A549 treated with AZD2906 at 1 μM for 4 hours (cell line): ENCODE data around the gene CABCOCO1. TPM values are rescaled to one million over a fixed set of nuclear protein-coding genes. Genes with fewer than 3 reads are reported as not detected.

Experiments
- total RNA-seq: library from RNA; stranded (reverse); fragments of 200-300 nt; extraction: Qiagen RNA extraction; gene quantifications from 5 replicates; pipeline ENCODE4 v1.2.3, GENCODE V29; 2022

The CABCOCO1 gene, protein sequence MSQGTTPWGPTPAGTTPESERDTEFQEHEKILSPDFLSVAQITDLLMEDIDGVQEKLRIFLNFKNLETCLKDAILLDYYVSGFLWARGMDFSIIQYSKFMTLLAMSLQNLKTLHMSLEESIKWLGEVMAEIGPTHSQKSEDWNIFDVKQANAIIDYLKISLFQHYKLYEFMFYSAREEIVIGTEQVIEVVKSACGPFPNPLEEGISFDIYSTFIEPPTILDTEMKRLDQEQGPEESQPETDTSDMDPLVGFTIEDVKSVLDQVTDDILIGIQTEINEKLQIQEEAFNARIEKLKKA
- total RNA-seq: 0.16 to 0.50 TPM (median 0.41 TPM) in 5 replicates

DNA sequence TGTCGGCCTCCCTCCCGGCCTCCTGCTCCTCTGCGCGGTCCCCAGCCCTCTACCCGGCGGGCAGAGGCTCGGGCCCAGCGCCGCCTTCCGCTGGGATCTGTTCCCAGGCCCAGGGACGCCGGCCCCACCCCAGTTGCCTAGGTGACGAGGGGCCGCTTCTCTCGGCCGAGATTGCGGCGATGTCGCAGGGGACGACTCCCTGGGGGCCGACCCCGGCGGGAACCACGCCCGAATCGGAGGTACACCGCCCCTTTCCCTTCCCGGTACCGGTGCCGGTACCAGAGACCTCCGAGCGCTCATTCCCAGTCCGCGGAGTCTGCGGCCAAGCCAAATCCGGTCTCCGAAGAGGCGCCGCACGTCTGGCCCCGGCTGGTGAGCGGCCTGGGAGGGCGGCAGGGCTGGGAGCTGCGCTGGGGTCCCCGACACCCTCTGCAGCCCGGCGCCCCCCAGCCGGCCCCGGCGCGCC is at the start of gene CABCOCO1:
Gene CABCOCO1 (plus strand): TSS at position 136 of the 466 bp plus-strand sequence. CDS start 44 bp downstream, at position 180.

Other genes with a start within 250 kb of the CABCOCO1 start
- 0.05 to 0.10 TPM (median 0.06 TPM) in 5 replicates for gene TMEM26, start 209.5 kb upstream of the CABCOCO1 start, total RNA-seq
- 1.5 to 2.3 TPM (median 1.9 TPM) in 5 replicates for gene ARID5B, start 238.8 kb downstream of the CABCOCO1 start, total RNA-seq